K562 (cell line): ENCODE measurements around the gene IRF3. TPM values are rescaled to one million over a fixed set of nuclear protein-coding genes. Genes with fewer than 3 reads are reported as not detected.

Source experiments
- UBTF ChIP-seq, 2 experiments: IDR thresholded peaks; 2 replicates each; pipeline ENCODE4 v1.6.1; 2012; ENCODE audit warnings: improper control_type of control experiment in 2 of 2, low read depth in 2 of 2, low read length in 2 of 2, borderline replicate concordance in 1 of 2
- ZBTB40 ChIP-seq, 2 experiments: fragments of 450-650 bp in 1 of 2; sonication (generic) in 1 of 2; formaldehyde crosslinking in 1 of 2; IDR thresholded peaks; 2 replicates each; pipeline versions ENCODE4 v1.7.1 to v1.9.0; 2016 to 2022; ENCODE audit warnings: inconsistent platforms in 1 of 2, mild to moderate bottlenecking in 1 of 2, missing genetic modification reagents in 1 of 2
- polyA plus RNA-seq, 8 experiments: library from polyadenylated mRNA; depleted of rRNA in 4 of 8; stranded (reverse) in 5 of 8; unstranded in 3 of 8; fragments of >200 nt; fragmentation: Nextera tagmentation in 2 of 8; fragmentation: Illumina TruSeq in 1 of 8; extraction: Ambion mirVana in 2 of 8; extraction: Trizol in 1 of 8; gene quantifications; 2 replicates each; pipeline versions ENCODE4 v1.2.1 to v1.2.3, GENCODE V29; 2011 to 2014; ENCODE audit warnings: inconsistent platforms in 1 of 8, missing spikeins in 1 of 8
- total RNA-seq, 7 experiments: library from RNA; depleted of rRNA in 6 of 7; stranded (reverse); fragments of >200 nt in 6 of 7; fragmentation: Illumina TruSeq in 2 of 7; extraction: Trizol in 2 of 7; gene quantifications; 2 replicates each; pipeline versions ENCODE4 v1.2.1 to v1.2.3, GENCODE V29; 2011 to 2021; ENCODE audit warnings: low replicate concordance in 1 of 7
- TF ChIP-seq, protein P1 (sequence below): fragments of 450-650 bp; IDR thresholded peaks from 2 replicates; pipeline ENCODE4 v1.7.0; 2016; ENCODE audit warnings: borderline replicate concordance
- TF ChIP-seq, protein P2 (sequence below), 2 experiments: fragments of 450-650 bp in 1 of 2; IDR thresholded peaks; 2 replicates each; pipeline ENCODE4 v1.6.1; 2011 to 2017; ENCODE audit warnings: low read depth in 2 of 2, antibody characterized with exemption in 1 of 2, borderline replicate concordance in 1 of 2, low read length in 1 of 2, mild to moderate bottlenecking in 1 of 2, mixed read lengths in 1 of 2; ENCODE audit not compliant: control insufficient read depth in 1 of 2
- TF ChIP-seq, protein P3 (sequence below): fragments of 450-650 bp; IDR thresholded peaks from 2 replicates; pipeline ENCODE4 v1.6.1; 2017; ENCODE audit warnings: mild to moderate bottlenecking, moderate library complexity

The IRF3 gene
- total and polyA plus RNA-seq, 9 of the 15 experiments (the other 6 are each of a cell fraction or from before 2014, with no cell fraction given): 7.5 to 145 (median 65.4) TPM

- TF ChIP-seq, protein P1, sequence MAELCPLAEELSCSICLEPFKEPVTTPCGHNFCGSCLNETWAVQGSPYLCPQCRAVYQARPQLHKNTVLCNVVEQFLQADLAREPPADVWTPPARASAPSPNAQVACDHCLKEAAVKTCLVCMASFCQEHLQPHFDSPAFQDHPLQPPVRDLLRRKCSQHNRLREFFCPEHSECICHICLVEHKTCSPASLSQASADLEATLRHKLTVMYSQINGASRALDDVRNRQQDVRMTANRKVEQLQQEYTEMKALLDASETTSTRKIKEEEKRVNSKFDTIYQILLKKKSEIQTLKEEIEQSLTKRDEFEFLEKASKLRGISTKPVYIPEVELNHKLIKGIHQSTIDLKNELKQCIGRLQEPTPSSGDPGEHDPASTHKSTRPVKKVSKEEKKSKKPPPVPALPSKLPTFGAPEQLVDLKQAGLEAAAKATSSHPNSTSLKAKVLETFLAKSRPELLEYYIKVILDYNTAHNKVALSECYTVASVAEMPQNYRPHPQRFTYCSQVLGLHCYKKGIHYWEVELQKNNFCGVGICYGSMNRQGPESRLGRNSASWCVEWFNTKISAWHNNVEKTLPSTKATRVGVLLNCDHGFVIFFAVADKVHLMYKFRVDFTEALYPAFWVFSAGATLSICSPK: no peak
- TF ChIP-seq ZBTB40 (IDR thresholded peaks at IDR 0.05) (peak; percentile 96), ZBTB40 (CRISPR knock-in tag; IDR thresholded peaks at IDR 0.05) (no peak), UBTF (IDR thresholded peaks at IDR 0.05; ENCODE audit: borderline replicate concordance in 1 of 2, low read depth in 2 of 2, low read length in 2 of 2) (0 out of 4 replicates have a peak, but pooled peaks of 1 of the 2 experiments have one; percentile 14)
- TF ChIP-seq, protein P2, sequence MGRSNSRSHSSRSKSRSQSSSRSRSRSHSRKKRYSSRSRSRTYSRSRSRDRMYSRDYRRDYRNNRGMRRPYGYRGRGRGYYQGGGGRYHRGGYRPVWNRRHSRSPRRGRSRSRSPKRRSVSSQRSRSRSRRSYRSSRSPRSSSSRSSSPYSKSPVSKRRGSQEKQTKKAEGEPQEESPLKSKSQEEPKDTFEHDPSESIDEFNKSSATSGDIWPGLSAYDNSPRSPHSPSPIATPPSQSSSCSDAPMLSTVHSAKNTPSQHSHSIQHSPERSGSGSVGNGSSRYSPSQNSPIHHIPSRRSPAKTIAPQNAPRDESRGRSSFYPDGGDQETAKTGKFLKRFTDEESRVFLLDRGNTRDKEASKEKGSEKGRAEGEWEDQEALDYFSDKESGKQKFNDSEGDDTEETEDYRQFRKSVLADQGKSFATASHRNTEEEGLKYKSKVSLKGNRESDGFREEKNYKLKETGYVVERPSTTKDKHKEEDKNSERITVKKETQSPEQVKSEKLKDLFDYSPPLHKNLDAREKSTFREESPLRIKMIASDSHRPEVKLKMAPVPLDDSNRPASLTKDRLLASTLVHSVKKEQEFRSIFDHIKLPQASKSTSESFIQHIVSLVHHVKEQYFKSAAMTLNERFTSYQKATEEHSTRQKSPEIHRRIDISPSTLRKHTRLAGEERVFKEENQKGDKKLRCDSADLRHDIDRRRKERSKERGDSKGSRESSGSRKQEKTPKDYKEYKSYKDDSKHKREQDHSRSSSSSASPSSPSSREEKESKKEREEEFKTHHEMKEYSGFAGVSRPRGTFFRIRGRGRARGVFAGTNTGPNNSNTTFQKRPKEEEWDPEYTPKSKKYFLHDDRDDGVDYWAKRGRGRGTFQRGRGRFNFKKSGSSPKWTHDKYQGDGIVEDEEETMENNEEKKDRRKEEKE (IDR thresholded peaks at IDR 0.05; ENCODE audit: borderline replicate concordance in 1 of 2, control insufficient read depth in 1 of 2, low read depth in 2 of 2, low read length in 1 of 2): 0 out of 4 replicates have a peak, but pooled peaks of 1 of the 2 experiments have one; percentile 30
- TF ChIP-seq, protein P3, sequence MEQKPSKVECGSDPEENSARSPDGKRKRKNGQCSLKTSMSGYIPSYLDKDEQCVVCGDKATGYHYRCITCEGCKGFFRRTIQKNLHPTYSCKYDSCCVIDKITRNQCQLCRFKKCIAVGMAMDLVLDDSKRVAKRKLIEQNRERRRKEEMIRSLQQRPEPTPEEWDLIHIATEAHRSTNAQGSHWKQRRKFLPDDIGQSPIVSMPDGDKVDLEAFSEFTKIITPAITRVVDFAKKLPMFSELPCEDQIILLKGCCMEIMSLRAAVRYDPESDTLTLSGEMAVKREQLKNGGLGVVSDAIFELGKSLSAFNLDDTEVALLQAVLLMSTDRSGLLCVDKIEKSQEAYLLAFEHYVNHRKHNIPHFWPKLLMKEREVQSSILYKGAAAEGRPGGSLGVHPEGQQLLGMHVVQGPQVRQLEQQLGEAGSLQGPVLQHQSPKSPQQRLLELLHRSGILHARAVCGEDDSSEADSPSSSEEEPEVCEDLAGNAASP: no peak
Observed at GRCh38 chr19:49641688-49642491, 23.8 kb downstream of the IRF3 start, which contains the start of gene SCAF1 (continued).
